Skeletal muscle satellite cell (primary cell): Measurements from ENCODE around the gene ST6GALNAC4.
"Not testable (repeated sequence)": the region's sequence is repeated elsewhere in the genome, so short reads cannot be mapped to it uniquely, and the experiment has no call there.

ENCODE experiments used
- H3K27me3 ChIP-seq: 2 replicates; pipeline ENCODE4 v1.7.0; 2013; ENCODE audit warnings: low read length; ENCODE audit not compliant: control insufficient read depth, insufficient read depth
- H3K36me3 ChIP-seq: 2 replicates; pipeline ENCODE4 v1.7.0; 2013; ENCODE audit warnings: mild to moderate bottlenecking, control low read depth, low read length; ENCODE audit not compliant: insufficient read depth
- H3K4me1 ChIP-seq: 2 replicates; pipeline ENCODE4 v1.7.0; 2013; ENCODE audit warnings: low read length; ENCODE audit not compliant: control insufficient read depth, insufficient read depth
- H3K4me2 ChIP-seq: 2 replicates; pipeline ENCODE4 v1.7.0; 2013; ENCODE audit warnings: mild to moderate bottlenecking, low read length
- H3K4me3 ChIP-seq: 2 replicates; pipeline ENCODE4 v1.7.0; 2013; ENCODE audit warnings: low read length
- H3K9ac ChIP-seq: 2 replicates; pipeline ENCODE4 v1.7.0; 2013; ENCODE audit warnings: mild to moderate bottlenecking, low read depth, low read length, moderate library complexity
- H3K9me3 ChIP-seq: replicated peaks from 2 replicates; pipeline ENCODE4 v1.7.0; 2013; ENCODE audit warnings: mild to moderate bottlenecking, control low read depth, low read length

ST6GALNAC4 gene

GRCh38 chr9:127876764-127877562 is 39.9 kb downstream of the ST6GALNAC4 start:
- Histone ChIP-seq H3K9ac (peak overlapping the region; percentile 73), H3K4me1 (peaks cover 46% of the 10 kb centered on the region)

GRCh38 chr9:127876026-127876763 is 40.6 kb downstream of the ST6GALNAC4 start:
- H3K9me3 ChIP-seq = no peaks in the 10 kb centered on the region
- H3K4me1 ChIP-seq = peaks cover 46% of the 10 kb centered on the region
- no peaks in the 10 kb centered on the region for H3K27me3 ChIP-seq
- peak overlapping the region; percentile 71 for H3K4me3 ChIP-seq
- H3K4me2 ChIP-seq = peak overlapping the region; percentile 94
- peaks cover 17% of the 10 kb centered on the region for H3K36me3 ChIP-seq
- H3K9ac ChIP-seq = peak overlapping the region; percentile 73

More at GRCh38 chr9:127876764-127877562, 39.9 kb downstream of the ST6GALNAC4 start:
- Histone ChIP-seq H3K9me3 (no peaks in the 10 kb centered on the region), H3K36me3 (peaks cover 10% of the 10 kb centered on the region), H3K4me3 (peak overlapping the region; percentile 71), H3K27me3 (no peaks in the 10 kb centered on the region), H3K4me2 (peak overlapping the region; percentile 94)

DNA sequence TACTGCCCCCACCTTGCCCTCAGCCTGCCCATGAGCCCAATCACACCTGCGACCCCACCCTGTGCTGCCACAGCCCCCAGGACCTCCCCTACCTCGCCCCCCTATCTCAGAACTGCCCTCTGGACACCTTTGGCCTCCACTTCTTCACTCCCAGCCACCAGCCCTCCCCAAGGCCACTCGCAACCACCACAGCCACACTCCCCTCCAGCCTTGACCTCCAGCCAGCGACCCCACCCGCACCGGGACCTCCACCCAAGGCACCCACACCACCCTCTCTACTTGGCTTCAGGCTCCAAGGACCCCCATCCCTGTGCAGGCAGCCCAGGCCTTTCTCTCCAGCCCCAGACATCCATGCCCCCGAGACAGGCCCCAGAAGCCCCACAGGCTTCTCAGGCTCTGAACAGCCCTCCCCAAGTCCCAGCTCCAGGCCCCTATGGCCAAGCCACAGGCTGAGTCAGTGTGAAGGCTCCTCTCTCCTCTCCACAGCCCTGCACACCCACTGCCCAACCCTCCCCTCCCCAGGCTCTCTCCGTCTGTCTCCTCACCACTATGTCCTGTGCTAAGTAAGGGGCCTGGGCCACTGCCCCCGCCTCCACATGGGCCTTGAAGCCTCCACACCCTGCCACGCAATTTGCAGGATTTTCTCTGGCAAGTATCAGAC is 41.4 kb downstream of the ST6GALNAC4 start:
- Histone ChIP-seq H3K4me2 (peak overlapping the region; percentile 94), H3K9me3 (no peaks in the 10 kb centered on the region), H3K9ac (peak overlapping the region; percentile 23), H3K36me3 (peaks cover 25% of the 10 kb centered on the region), H3K27me3 (no peaks in the 10 kb centered on the region), H3K4me1 (peaks cover 46% of the 10 kb centered on the region), H3K4me3 (peak overlapping the region; percentile 27)

- no peaks in the 10 kb centered on the region for H3K9me3 ChIP-seq
- H3K27me3 ChIP-seq = no peaks in the 10 kb centered on the region
- H3K4me3 ChIP-seq = peak overlapping the region; percentile 13
- peak overlapping the region; percentile 72 for H3K4me2 ChIP-seq
- peaks cover 46% of the 10 kb centered on the region for H3K4me1 ChIP-seq
- peaks cover 29% of the 10 kb centered on the region for H3K36me3 ChIP-seq
- peak overlapping the region; percentile 24 for H3K9ac ChIP-seq
These were observed 42.3 kb downstream of the ST6GALNAC4 start for GRCh38 chr9:127874301-127875221.

DNA sequence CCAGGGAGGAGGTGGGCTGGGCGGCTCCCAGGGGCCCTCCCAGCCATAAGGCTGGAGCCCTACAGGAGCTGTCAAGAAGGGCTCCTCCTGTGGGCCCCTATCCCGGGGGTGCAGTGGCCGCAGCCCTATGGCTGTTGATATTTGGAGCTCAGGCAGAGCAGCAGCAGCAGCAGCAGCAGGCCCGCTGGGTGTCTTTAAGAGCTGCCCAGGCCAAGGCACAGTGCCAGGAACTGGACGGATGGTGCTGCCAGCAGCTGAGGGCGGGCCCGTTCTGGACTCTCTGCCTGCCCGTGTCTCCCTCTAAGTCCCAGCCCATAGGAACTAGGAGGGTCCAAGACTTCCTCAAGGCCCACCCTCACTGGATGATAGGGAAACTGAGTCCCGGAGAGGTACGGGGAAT is 43.0 kb downstream of the ST6GALNAC4 start:
- Histone ChIP-seq H3K4me2 (peak overlapping the region; percentile 72), H3K27me3 (no peaks in the 10 kb centered on the region), H3K4me1 (peaks cover 46% of the 10 kb centered on the region), H3K4me3 (peak overlapping the region; percentile 13), H3K36me3 (peaks cover 36% of the 10 kb centered on the region), H3K9ac (peak overlapping the region; percentile 24), H3K9me3 (no peaks in the 10 kb centered on the region)

- peaks cover 41% of the 10 kb centered on the region for H3K36me3 ChIP-seq
- H3K4me3 ChIP-seq = no peak overlapping the region
- no peaks in the 10 kb centered on the region for H3K27me3 ChIP-seq
- no peak overlapping the region for H3K9ac ChIP-seq
- H3K4me1 ChIP-seq = peaks cover 46% of the 10 kb centered on the region
- H3K9me3 ChIP-seq = no peaks in the 10 kb centered on the region
- H3K4me2 ChIP-seq = no peak overlapping the region
These were observed 43.6 kb downstream of the ST6GALNAC4 start for GRCh38 chr9:127873223-127873691.

DNA sequence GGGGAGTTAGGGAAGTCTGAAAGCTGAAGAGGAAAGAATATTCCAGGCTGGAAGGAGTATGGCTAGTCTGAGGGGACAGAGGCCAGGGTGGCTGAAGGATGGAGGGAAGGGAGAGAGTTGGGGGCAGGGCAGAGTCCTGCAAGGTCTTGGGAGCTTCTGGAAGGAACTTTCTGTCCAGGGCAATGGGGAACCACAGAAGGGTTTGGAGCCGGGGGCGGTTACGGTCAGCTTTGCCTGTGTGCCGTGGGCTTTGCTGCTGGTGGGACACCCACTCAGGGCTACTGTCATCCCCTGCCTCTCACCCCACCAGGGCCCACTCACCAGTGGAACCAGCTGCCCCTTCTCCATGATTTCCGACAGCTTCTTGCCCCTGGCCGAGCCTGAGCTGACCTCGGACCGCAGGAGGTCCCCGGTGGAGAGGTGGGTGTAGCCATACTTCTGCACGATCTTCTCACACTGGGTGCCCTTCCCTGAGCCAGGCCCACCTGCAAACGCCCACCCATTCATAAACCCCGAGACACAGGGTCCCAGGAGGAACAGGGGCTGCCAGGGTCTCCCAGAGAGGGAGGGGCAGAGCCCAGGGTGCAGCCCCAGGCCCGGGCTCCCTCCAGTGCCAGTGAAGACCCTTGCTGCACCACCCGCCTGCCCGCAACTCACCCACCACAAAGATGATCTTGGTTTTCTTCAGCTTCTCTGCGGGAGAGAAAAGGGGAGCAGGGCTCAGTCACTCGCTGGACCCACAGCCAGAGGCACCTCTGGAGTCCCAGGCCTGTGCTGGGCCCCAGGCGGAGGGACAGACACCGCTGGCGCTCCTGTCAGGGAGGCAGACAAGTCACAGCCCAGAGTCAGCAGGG is 44.2 kb downstream of the ST6GALNAC4 start:
- no peaks in the 10 kb centered on the region for H3K27me3 ChIP-seq
- H3K36me3 ChIP-seq = peaks cover 44% of the 10 kb centered on the region
- H3K9me3 ChIP-seq = no peaks in the 10 kb centered on the region
- H3K4me1 ChIP-seq = peaks cover 40% of the 10 kb centered on the region
- no peak overlapping the region for H3K4me3 ChIP-seq
- H3K9ac ChIP-seq = no peak overlapping the region
- no peak overlapping the region for H3K4me2 ChIP-seq

- H3K9ac ChIP-seq = no peak overlapping the region
- peaks cover 32% of the 10 kb centered on the region for H3K4me1 ChIP-seq
- no peak overlapping the region for H3K4me2 ChIP-seq
- H3K9me3 ChIP-seq = no peaks in the 10 kb centered on the region
- no peak overlapping the region for H3K4me3 ChIP-seq
- no peaks in the 10 kb centered on the region for H3K27me3 ChIP-seq
- H3K36me3 ChIP-seq = peaks cover 48% of the 10 kb centered on the region
These were observed 45.3 kb downstream of the ST6GALNAC4 start for GRCh38 chr9:127871531-127871930.

DNA sequence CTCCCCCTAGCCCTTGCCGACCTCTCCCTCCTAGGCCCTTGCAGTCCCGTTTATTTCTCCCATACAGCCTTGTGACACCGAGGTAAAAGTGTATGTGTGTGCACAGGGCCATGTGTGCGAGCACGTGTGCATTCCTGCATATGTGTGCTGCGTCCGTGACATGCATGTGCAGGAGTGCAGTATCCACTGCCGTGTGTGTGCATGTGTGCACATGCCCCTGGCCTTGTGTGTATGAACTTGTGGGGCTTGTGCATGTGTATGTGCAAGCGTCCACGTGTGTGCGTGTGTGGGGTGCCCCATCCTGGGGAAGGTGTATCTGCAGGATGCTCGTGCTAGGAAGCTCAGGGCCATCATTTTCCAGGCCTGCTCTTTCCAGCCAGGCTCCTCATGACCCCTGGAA is 46.0 kb downstream of the ST6GALNAC4 start:
- H3K36me3 ChIP-seq = peaks cover 51% of the 10 kb centered on the region
- no peaks in the 10 kb centered on the region for H3K27me3 ChIP-seq
- H3K4me3 ChIP-seq = no peak overlapping the region
- no peak overlapping the region for H3K9ac ChIP-seq
- H3K4me2 ChIP-seq = no peak overlapping the region
- peaks cover 26% of the 10 kb centered on the region for H3K4me1 ChIP-seq
- H3K9me3 ChIP-seq = no peaks in the 10 kb centered on the region

GRCh38 chr9:127870153-127870491 is 46.7 kb downstream of the ST6GALNAC4 start:
- not testable (repeated sequence) for H3K9ac ChIP-seq, H3K9me3 ChIP-seq, H3K4me2 ChIP-seq, H3K27me3 ChIP-seq, H3K4me3 ChIP-seq
- H3K36me3 ChIP-seq = peaks cover 54% of the 10 kb centered on the region
- peaks cover 19% of the 10 kb centered on the region for H3K4me1 ChIP-seq
